ENCODE measurements around the gene KLHL21. TPM values are rescaled to one million over a fixed set of nuclear protein-coding genes. Genes with fewer than 3 reads are reported as not detected.

The KLHL21 gene
- total and polyA plus RNA-seq, 9 of the 15 experiments (the other 6 are each of a cell fraction or from before 2014, with no cell fraction given): 2.1 to 42.1 (median 17.5) TPM

DNA sequence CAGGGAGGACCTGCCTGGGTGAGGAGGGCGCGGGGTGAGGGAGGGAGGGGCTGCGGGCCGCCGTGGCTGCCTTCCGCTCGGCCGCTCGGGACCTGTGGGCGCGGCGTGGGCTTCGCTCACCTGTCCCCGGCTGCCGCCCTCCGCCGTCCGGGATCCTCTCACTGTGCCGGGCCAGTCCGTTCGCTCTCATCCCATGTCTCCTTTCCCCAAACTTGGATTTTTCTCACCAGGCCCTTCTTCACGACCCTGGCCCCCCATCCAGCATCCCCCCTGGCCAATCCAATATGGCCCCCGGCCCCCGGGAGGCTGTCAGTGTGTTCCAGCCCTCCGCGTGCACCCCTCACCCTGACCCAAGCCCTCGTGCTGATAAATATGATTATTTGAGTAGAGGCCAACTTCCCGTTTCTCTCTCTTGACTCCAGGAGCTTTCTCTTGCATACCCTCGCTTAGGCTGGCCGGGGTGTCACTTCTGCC is 22.5 kb downstream of the KLHL21 start (continued):
- no peak for TF ChIP-seq ZBTB5 (IDR thresholded peaks at IDR 0.05)
- TF ChIP-seq MGA (IDR thresholded peaks at IDR 0.05): no peak; the same call in 1 of the 2 replicates
- TF ChIP-seq ETV1 (tag; conservative IDR thresholded peaks at IDR 0.05; ENCODE audit: low read depth): 0 out of 2 replicates have a peak, but pooled peaks have one; percentile 9
- TF ChIP-seq SIN3B (IDR thresholded peaks at IDR 0.05; ENCODE audit: low read depth): no peak
- no peak for TF ChIP-seq ZNF324 (CRISPR knock-in tag; IDR thresholded peaks at IDR 0.05)
- TF ChIP-seq ZKSCAN1 (IDR thresholded peaks at IDR 0.05; ENCODE audit: low read depth, low read length): 0 out of 2 replicates have a peak, but pooled peaks have one; percentile 11
- peak; percentile 61 to 89 (median 67) for TF ChIP-seq YY1 (IDR thresholded peaks at IDR 0.05; ENCODE audit: borderline replicate concordance in 1 of 3, control insufficient read depth in 1 of 3, extremely low read depth in 1 of 3, insufficient read depth in 3 of 3, insufficient read length in 1 of 3, insufficient replicate concordance in 2 of 3, low read depth in 1 of 3, low read length in 2 of 3)
- TF ChIP-seq MEF2A (IDR thresholded peaks at IDR 0.05; ENCODE audit: control insufficient read depth, low read depth, low read length): no peak
- peak; percentile 60; the same call in 1 of the 2 replicates for TF ChIP-seq ZNF431 (CRISPR knock-in tag; IDR thresholded peaks at IDR 0.05)
- TF ChIP-seq PHB (CRISPR knock-in tag; IDR thresholded peaks at IDR 0.05): peak; percentile 94; the same call in 1 of the 2 replicates
- TF ChIP-seq ADNP (tag; IDR thresholded peaks at IDR 0.05): no peak
- TF ChIP-seq, protein P1, sequence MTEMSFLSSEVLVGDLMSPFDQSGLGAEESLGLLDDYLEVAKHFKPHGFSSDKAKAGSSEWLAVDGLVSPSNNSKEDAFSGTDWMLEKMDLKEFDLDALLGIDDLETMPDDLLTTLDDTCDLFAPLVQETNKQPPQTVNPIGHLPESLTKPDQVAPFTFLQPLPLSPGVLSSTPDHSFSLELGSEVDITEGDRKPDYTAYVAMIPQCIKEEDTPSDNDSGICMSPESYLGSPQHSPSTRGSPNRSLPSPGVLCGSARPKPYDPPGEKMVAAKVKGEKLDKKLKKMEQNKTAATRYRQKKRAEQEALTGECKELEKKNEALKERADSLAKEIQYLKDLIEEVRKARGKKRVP (CRISPR knock-in tag; IDR thresholded peaks at IDR 0.05): 0 out of 2 replicates have a peak, but pooled peaks have one; percentile 33
- no peak for TF ChIP-seq RUNX1 (IDR thresholded peaks at IDR 0.05; ENCODE audit: low read depth)
- no peak for TF ChIP-seq HMG20B (CRISPR knock-in tag; IDR thresholded peaks at IDR 0.05)
